Memory B cell (primary cell): Measurements from ENCODE around the gene GSTA2.
"Not testable (repeated sequence)": the region's sequence is repeated elsewhere in the genome, so short reads cannot be mapped to it uniquely, and the experiment has no call there.

Experiments used
- ATAC-seq: fragments of 150-1000 bp; cut with Tn5 transposase; 2 replicates; pipeline ENCODE4 v1.10.0; 2021; ENCODE audit warnings: low read depth, mild to moderate bottlenecking, moderate library complexity
- DNase-seq, 2 donors: peaks; one replicate each; pipeline ENCODE4 v3.0.0; 2022; ENCODE audit warnings: low spot score in 2 of 2
- H3K27ac Mint-ChIP-seq: one replicate; pipeline ENCODE4 v1.8.0; 2022; ENCODE audit warnings: mild to moderate bottlenecking, moderate library complexity, mixed read lengths
- H3K27me3 Mint-ChIP-seq: one replicate; pipeline ENCODE4 v1.8.0; 2022; ENCODE audit warnings: mixed read lengths
- H3K36me3 Mint-ChIP-seq: one replicate; pipeline ENCODE4 v1.8.0; 2022; ENCODE audit warnings: mild to moderate bottlenecking, mixed read lengths
- H3K4me1 Mint-ChIP-seq: one replicate; pipeline ENCODE4 v1.8.0; 2022; ENCODE audit warnings: mixed read lengths
- H3K4me3 Mint-ChIP-seq: one replicate; pipeline ENCODE4 v1.8.0; 2022; ENCODE audit warnings: mild to moderate bottlenecking, moderate library complexity, mixed read lengths
- H3K9me3 Mint-ChIP-seq: one replicate; pipeline ENCODE4 v1.8.0; 2022; ENCODE audit warnings: mixed read lengths

GSTA2 gene

DNA sequence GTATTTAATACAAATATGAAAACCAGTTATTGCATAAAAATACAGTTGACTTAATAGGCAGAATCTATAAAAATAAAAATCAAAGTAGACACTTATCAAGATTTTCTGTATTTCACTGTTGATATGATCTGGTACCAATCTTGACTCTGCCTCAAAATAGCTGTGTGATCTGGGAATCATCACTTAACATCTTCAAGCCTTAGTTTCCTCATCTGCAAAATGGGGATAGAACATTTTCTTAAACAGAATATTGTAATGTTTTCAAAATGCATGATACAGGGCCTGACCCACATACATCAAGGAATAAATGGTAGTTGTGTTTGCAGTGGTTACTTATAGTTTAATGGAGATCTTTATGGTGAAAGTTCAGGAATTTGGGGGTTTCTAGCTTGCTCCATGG is 18.9 kb upstream of the GSTA2 start:
- H3K27ac Mint-ChIP-seq, H3K4me1 Mint-ChIP-seq, H3K4me3 Mint-ChIP-seq, H3K36me3 Mint-ChIP-seq, ATAC-seq, DNase-seq, H3K9me3 Mint-ChIP-seq: not testable (repeated sequence)
- peaks cover 10% of the 10 kb centered on the region for H3K27me3 Mint-ChIP-seq

DNA sequence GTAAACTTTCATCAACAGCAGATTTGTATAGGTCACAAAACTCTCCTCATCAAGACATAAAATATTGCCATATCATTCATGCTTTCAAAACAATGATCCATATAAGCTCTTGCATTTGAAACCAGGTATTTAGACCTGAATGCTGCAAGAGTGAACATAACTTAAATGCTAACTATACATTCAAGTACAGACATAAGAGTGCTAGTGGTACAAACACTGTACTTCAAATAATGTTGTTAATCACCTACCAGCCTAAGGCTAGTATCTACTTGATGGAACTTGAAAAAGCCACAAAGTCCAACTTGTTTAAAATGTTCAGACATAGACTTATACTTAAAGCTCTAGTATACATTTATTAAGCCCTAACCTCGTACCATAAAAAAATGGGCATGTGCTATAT is 16.0 kb upstream of the GSTA2 start:
- no peak for ATAC-seq
- H3K27me3 Mint-ChIP-seq: peaks cover 15% of the 10 kb centered on the region
- peaks cover 1% of the 10 kb centered on the region for H3K9me3 Mint-ChIP-seq
- DNase-seq: no peak
- no peaks in the 10 kb centered on the region for H3K4me1 Mint-ChIP-seq
- H3K36me3 Mint-ChIP-seq: no peaks in the 10 kb centered on the region
- H3K27ac Mint-ChIP-seq: no peak overlapping the region
- no peak overlapping the region for H3K4me3 Mint-ChIP-seq

DNA sequence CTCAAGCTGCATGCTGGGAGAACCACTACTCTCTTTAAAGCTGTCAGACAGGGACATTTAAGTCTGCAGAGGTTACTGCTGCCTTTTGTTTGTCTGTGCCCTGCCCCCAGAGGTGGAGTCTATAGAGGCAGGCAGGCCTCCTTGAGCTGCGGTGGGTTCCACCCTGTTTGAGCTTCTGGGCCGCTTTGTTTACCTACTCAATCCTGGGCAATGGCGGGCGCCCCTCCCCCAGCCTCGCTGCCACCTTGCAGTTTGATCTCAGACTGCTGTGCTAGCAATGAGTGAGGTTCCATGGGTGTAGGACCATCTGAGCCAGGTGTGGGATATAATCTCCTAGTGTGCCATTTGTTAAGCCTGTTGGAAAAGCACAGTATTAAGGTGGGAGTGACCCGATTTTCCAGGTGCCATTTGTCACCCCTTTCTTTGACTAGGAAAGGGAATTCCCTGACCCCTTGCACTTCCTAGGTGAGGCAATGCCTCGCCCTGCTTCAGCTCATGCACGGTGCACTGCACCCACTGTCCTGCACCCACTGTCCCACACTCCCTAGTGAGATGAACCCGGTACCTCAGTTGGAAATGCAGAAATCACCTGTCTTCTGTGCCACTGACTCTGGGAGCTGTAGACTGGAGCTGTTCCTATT is 13.6 kb upstream of the GSTA2 start:
- H3K4me3 Mint-ChIP-seq, H3K4me1 Mint-ChIP-seq, H3K9me3 Mint-ChIP-seq, ATAC-seq, H3K36me3 Mint-ChIP-seq, DNase-seq, H3K27ac Mint-ChIP-seq: not testable (repeated sequence)
- peaks cover 13% of the 10 kb centered on the region for H3K27me3 Mint-ChIP-seq

DNA sequence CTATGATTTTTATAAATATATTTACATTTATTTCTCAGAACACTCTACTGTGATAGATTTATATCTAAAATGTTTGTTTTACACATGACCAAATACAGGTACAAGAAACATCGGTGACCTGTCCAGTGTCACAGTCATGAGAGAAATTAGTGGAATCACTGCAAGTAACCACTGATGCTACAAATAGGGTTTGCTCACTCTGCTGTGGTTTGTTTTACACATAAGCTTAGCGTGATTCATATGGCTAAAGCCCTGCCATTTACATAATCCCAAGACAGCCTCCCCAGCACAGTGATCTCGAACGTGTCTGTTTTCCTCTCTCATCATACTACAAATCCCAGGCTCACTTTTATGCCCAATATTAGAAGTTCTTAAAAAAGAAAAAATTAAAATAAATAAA is 6.1 kb upstream of the GSTA2 start:
- ATAC-seq, H3K4me1 Mint-ChIP-seq: not testable (repeated sequence)

DNA sequence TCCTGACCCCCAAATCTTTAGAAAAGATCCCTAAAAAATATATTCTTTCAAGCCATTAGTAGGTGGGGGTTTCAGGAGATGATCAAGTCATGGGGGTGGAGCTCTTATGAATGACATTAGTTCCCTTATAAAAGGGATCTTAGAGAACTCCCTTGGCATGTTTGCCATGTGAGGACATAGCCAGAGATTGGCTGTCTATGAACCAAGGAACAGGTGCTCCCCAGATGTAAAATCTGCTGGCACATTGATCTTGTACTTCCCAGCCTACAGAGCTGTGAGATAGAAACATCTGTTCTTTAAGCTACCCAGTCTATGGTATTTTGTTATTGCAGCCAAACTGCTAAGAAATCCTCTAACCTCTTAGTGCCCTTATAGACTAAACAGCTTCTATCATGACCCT is 4.4 kb upstream of the GSTA2 start:
- H3K4me1 Mint-ChIP-seq, H3K27me3 Mint-ChIP-seq, DNase-seq, H3K4me3 Mint-ChIP-seq, H3K9me3 Mint-ChIP-seq, ATAC-seq, H3K27ac Mint-ChIP-seq, H3K36me3 Mint-ChIP-seq: not testable (repeated sequence)

More for the DNA sequence above, 6.1 kb upstream of the GSTA2 start:
- not testable (repeated sequence) for DNase-seq, H3K27ac Mint-ChIP-seq, H3K36me3 Mint-ChIP-seq, H3K27me3 Mint-ChIP-seq, H3K4me3 Mint-ChIP-seq, H3K9me3 Mint-ChIP-seq

DNA sequence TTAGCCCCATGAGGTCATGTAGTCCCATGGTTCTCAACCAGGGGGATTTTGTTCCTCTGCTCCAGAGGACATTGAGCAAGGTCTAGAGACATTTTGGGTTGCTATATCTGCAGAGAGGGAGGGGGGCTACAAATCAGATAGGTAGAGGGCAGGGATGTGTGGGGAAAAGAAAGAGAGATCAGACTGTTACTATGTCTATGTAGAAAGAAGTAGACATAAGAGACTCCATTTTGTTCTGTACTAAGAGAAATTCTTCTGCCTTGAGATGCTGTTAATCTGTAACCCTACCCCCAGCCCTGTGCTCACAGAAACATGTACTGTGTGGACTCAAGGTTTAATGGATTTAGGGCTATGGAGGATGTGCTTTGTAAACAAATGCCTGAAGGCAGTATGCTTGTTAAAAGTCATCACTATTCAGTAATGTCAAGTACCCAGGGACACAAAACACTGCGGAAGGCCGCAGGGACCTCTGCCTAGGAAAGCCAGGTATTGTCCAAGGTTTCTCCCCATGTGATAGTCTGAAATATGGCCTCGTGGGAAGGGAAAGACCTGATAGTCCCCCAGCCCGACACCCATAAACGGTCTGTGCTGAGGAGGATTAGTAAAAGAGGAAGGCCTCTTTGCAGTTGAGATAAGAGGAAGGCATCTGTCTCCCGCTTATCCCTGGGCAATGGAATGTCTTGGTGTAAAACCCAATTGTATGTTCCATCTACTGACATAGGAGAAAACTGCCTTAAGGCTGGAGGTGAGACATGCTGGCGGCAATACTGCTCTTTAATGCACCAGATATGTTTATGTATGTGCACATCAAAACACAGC is 1.4 kb downstream of the GSTA2 start:
- ATAC-seq, H3K27me3 Mint-ChIP-seq, H3K4me3 Mint-ChIP-seq, H3K36me3 Mint-ChIP-seq, H3K27ac Mint-ChIP-seq, DNase-seq, H3K9me3 Mint-ChIP-seq, H3K4me1 Mint-ChIP-seq: not testable (repeated sequence)

GRCh38 chr6:52760105-52760765 is 3.0 kb downstream of the GSTA2 start:
- ATAC-seq: no peak
- Mint-ChIP-seq H3K36me3 (no peaks in the 10 kb centered on the region), H3K27ac (no peak overlapping the region), H3K4me3 (no peak overlapping the region), H3K9me3 (no peaks in the 10 kb centered on the region), H3K4me1 (no peaks in the 10 kb centered on the region), H3K27me3 (peaks cover 5% of the 10 kb centered on the region)
- no peak for DNase-seq

DNA sequence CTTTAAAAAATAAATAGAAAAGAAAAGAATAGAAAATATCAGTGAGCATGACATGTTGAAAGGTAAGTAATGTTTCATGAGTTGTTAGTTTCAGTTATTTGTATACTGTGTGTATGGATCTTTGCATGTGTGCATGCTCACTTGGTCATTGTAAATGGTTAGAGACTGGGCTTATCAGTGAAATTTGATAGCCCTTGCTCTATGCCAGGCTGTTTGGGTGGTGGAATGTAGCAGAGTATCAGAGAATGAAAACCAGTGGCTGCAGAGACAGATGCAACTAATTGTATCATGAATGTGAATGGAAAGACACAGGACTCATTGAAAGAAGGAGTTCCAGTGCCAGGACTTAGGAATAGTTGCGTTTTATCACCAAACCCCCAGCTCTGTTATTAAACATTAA is 4.2 kb downstream of the GSTA2 start:
- ATAC-seq (no peak), DNase-seq (no peak)
- peaks cover 6% of the 10 kb centered on the region for H3K27me3 Mint-ChIP-seq
- no peaks in the 10 kb centered on the region for H3K9me3 Mint-ChIP-seq
- no peaks in the 10 kb centered on the region for H3K36me3 Mint-ChIP-seq
- H3K4me1 Mint-ChIP-seq: no peaks in the 10 kb centered on the region
- H3K27ac Mint-ChIP-seq: no peak overlapping the region
- H3K4me3 Mint-ChIP-seq: no peak overlapping the region

DNA sequence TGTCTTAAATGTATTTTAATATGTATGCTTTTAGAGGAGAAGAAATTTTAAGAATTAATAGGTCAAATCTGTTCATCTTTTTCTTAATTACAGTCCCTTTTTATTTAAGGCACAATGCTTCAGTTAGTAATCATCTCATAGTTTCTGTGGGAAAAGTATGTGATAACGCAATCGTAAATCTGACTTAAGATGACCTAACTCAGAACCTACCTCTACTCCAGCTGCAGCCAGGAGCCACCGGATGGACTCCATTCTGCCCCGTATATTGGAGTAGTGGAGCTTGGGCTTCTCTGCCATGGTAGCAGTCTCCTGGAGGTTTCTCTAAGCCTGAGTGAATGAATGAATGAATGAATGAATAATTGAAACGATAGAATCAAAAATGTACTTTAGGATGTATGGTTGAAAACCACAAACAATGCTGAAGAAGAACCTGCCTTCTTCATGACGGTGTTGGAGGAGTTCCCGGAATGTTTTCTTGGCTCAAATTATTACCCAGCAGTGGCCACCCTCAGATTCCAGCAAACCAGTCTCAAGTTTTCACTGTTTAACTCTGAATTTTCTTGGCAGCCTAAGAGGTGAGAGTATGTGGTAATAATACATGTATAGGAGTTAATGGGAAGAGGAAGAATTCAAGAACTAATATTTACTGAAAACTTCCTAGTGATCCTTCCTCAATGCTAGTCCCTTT is 5.5 kb downstream of the GSTA2 start:
- not testable (repeated sequence) for H3K36me3 Mint-ChIP-seq, H3K9me3 Mint-ChIP-seq, DNase-seq, H3K4me3 Mint-ChIP-seq, H3K27me3 Mint-ChIP-seq, ATAC-seq, H3K27ac Mint-ChIP-seq, H3K4me1 Mint-ChIP-seq

DNA sequence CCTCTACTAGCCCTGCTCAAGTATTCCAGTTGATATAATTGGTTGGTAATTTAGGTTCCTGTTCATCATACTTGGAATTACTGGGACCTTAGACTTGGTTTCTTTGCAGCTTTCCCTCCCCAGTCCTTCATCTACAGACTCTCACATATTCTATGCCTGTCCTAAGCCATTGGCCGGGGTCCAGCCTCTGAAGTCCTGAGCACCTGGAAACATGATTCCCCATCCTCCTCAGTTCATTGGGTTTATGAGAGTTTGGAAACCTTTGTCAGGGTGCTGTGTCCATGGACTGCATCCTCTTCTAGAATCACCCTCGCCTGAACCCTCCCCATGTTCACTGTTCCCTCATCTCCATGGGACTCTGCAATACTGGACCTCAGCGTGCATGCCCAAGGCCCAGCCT is 8.8 kb downstream of the GSTA2 start:
- no peak overlapping the region for H3K4me3 Mint-ChIP-seq
- no peaks in the 10 kb centered on the region for H3K36me3 Mint-ChIP-seq
- H3K4me1 Mint-ChIP-seq: no peaks in the 10 kb centered on the region
- peaks cover 3% of the 10 kb centered on the region for H3K27me3 Mint-ChIP-seq
- no peak overlapping the region for H3K27ac Mint-ChIP-seq
- peaks cover 5% of the 10 kb centered on the region for H3K9me3 Mint-ChIP-seq
- no peak for DNase-seq
- no peak for ATAC-seq

DNA sequence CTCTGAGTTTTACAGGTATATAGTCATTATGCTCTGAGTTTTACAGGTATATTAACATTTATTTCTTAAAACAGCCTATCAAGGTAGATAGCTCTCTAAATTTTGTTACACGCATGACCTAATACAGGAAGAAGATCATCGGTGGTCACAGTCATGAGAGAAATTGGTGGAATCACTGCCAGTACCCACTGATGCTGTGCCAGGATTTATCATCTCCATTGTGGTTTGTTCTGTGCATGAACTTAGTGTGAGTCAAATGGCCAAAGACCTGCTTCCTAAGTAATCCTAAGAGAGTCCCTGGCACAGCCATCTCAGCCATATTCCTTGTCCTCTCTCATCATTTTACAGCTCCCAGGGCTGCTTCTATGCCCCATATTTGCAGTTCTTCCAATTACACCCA is 10.1 kb downstream of the GSTA2 start:
- not testable (repeated sequence) for H3K36me3 Mint-ChIP-seq, H3K27ac Mint-ChIP-seq, ATAC-seq, H3K27me3 Mint-ChIP-seq, H3K4me1 Mint-ChIP-seq, H3K9me3 Mint-ChIP-seq, DNase-seq, H3K4me3 Mint-ChIP-seq

DNA sequence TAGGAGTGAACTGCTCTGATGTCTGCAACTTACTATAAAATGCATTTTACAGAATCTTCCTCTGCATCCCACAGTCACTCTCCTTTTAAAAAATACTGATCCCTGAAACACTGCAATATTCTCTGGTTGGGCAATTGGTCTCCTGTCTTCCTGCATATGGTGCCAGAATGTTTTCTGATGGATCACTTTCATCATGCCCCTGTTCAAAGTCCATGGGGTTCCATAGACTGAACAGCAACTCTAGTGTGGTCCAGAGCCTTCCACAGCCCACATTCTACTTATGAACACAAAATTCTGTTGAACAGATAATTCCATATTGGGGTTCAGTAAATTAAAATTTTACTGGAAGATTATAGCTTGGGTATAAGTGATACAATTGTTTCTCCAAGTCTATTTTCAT is 11.0 kb downstream of the GSTA2 start:
- no peak for ATAC-seq
- Mint-ChIP-seq H3K36me3 (no peaks in the 10 kb centered on the region), H3K27ac (no peak overlapping the region), H3K27me3 (peaks cover 5% of the 10 kb centered on the region), H3K4me1 (no peaks in the 10 kb centered on the region), H3K4me3 (no peak overlapping the region), H3K9me3 (peaks cover 5% of the 10 kb centered on the region)
- no peak for DNase-seq

GRCh38 chr6:52749556-52750152 is 13.6 kb downstream of the GSTA2 start:
- Mint-ChIP-seq H3K27me3 (peaks cover 7% of the 10 kb centered on the region), H3K36me3 (no peaks in the 10 kb centered on the region), H3K4me3 (no peak overlapping the region), H3K4me1 (no peaks in the 10 kb centered on the region), H3K27ac (no peak overlapping the region), H3K9me3 (peaks cover 5% of the 10 kb centered on the region)
- DNase-seq (no peak), ATAC-seq (no peak)

DNA sequence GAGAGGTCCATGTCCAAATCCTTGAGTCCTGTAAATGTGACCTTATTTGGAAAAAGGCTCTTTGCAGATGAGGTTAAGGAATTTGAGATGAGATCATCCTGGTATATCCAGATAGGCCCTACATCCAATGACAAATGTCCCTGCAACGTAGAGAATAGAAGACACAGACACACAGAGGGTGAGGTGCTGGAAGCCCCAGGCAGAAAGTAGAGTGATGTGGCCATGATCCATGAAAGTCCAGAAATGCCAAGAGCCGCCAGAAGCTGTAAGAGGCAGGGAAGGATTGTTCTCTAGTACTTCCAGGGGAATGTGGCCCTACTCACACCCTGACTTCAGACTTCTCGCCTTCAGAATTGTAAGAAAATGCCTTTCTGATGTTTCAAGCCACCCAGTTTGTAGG is 16.0 kb downstream of the GSTA2 start:
- not testable (repeated sequence) for H3K9me3 Mint-ChIP-seq, H3K4me1 Mint-ChIP-seq, H3K27ac Mint-ChIP-seq, ATAC-seq, H3K36me3 Mint-ChIP-seq, DNase-seq, H3K4me3 Mint-ChIP-seq
- peaks cover 13% of the 10 kb centered on the region for H3K27me3 Mint-ChIP-seq
